T-cell (primary cell): ENCODE data around the gene ENPP1. TPM values are rescaled to one million over a fixed set of nuclear protein-coding genes. Genes with fewer than 3 reads are reported as not detected.
A peak's percentile ranks its signal among the peaks of the same experiment; 100 is the strongest.

ENCODE experiments used
- ATAC-seq, 4 experiments: fragments of 200-7000 bp in 3 of 4; fragments of 150-1000 bp in 1 of 4; cut with Tn5 transposase; replicated peaks in 1 of 4; 1 replicate in 3 of 4; 2 replicates in 1 of 4; pipeline ENCODE4 v1.10.0; 2021; ENCODE audit warnings: moderate library complexity in 3 of 4, mild to moderate bottlenecking in 2 of 4, moderate number of reproducible peaks in 1 of 4
- CTCF ChIA-PET, 2 donors: fragments of 300-600 bp; sonication (Branson Sonifier 250); formaldehyde crosslinking; loops; one replicate each; lab custom pipeline; 2022; ENCODE audit warnings: antibody characterized with exemption in 2 of 2; lab: Charles Lee
- POLR2A ChIA-PET, 2 donors: fragments of 300-600 bp; sonication (Branson Sonifier 250); formaldehyde crosslinking; loops; one replicate each; lab custom pipeline; 2022; ENCODE audit warnings: antibody characterized with exemption in 2 of 2; lab: Charles Lee
- DNase-seq, 35 experiments: peaks; one replicate each; pipeline versions ENCODE4 v3.0.0 to v3.0.0-alpha.2; 2013 to 2023
- H3K27ac ChIP-seq: one replicate; pipeline ENCODE4 v1.5.1; 2013; ENCODE audit warnings: low read length
- H3K27me3 ChIP-seq, 2 experiments: replicated peaks in 1 of 2; 1 replicate in 1 of 2; 2 replicates in 1 of 2; pipeline versions ENCODE4 v1.6.1 to v1.7.0; 2013; ENCODE audit warnings: low read length in 1 of 2, mixed read lengths in 1 of 2; ENCODE audit not compliant: control insufficient read depth in 2 of 2, insufficient read depth in 2 of 2; ENCODE audit errors: extremely low read depth in 1 of 2
- H3K36me3 ChIP-seq, 2 donors: 1 replicate in 1 of 2; 2 replicates in 1 of 2; pipeline versions ENCODE4 v1.6.1 to v1.7.0; 2013; ENCODE audit warnings: low read length in 1 of 2; ENCODE audit not compliant: control insufficient read depth in 2 of 2, insufficient read depth in 1 of 2; ENCODE audit errors: extremely low read depth in 1 of 2
- H3K4me1 ChIP-seq, 2 experiments: 1 replicate in 1 of 2; 2 replicates in 1 of 2; pipeline versions ENCODE4 v1.6.1 to v1.7.0; 2013; ENCODE audit warnings: low read length in 2 of 2, mixed read lengths in 1 of 2; ENCODE audit not compliant: insufficient read depth in 2 of 2, control insufficient read depth in 1 of 2; ENCODE audit errors: extremely low read depth in 1 of 2
- H3K4me3 ChIP-seq, 2 donors: 1 replicate in 1 of 2; 2 replicates in 1 of 2; pipeline versions ENCODE4 v1.5.1 to v1.7.0; 2013; ENCODE audit warnings: mild to moderate bottlenecking in 2 of 2, low read length in 1 of 2, moderate library complexity in 1 of 2; ENCODE audit not compliant: control insufficient read depth in 1 of 2; ENCODE audit errors: extremely low read depth in 1 of 2
- H3K9me3 ChIP-seq: 2 replicates; pipeline ENCODE4 v1.7.0; 2013
- H3K27ac Mint-ChIP-seq, 2 donors: one replicate each; pipeline ENCODE4 v1.8.0; 2020 to 2021; ENCODE audit warnings: mild to moderate bottlenecking in 2 of 2, mixed read lengths in 2 of 2
- H3K27me3 Mint-ChIP-seq, 2 donors: one replicate each; pipeline ENCODE4 v1.8.0; 2021 to 2022; ENCODE audit warnings: mixed read lengths in 2 of 2
- H3K36me3 Mint-ChIP-seq: one replicate; pipeline ENCODE4 v1.8.0; 2021; ENCODE audit warnings: mixed read lengths
- H3K4me1 Mint-ChIP-seq, 3 donors: one replicate each; pipeline ENCODE4 v1.8.0; 2020 to 2022; ENCODE audit warnings: mixed read lengths in 3 of 3, mild to moderate bottlenecking in 1 of 3
- H3K4me3 Mint-ChIP-seq, 3 donors: one replicate each; pipeline ENCODE4 v1.8.0; 2020 to 2022; ENCODE audit warnings: mild to moderate bottlenecking in 3 of 3, mixed read lengths in 3 of 3, moderate library complexity in 3 of 3
- H3K9me3 Mint-ChIP-seq, 3 donors: one replicate each; pipeline ENCODE4 v1.8.0; 2020 to 2022; ENCODE audit warnings: mixed read lengths in 3 of 3
- WGBS: methylation state at CpG from one replicate; pipeline ENCODE4 v1.1.5; 2013; ENCODE audit warnings: missing lambda C conversion rate; ENCODE audit not compliant: insufficient coverage; 5-methylcytosine and 5-hydroxymethylcytosine counted together
- total RNA-seq, 35 experiments: library from RNA in 6 of 35; stranded (reverse) in 6 of 35; fragments of 120-200 nt in 1 of 35; gene quantifications; one replicate each; pipeline versions ENCODE4 v1.2.1 to v1.2.4 and lab custom pipeline; 2013 to 2026

ENPP1 gene
- total RNA-seq (under 1 TPM; 0.15 to 0.47 (median 0.35) TPM), total RNA-seq (lab: John Stamatoyannopoulos, UW) (0.14 to 4.7 (median 0.64) reads per million in 29 experiments)
- 0.35 TPM for total RNA-seq (2013)

DNA sequence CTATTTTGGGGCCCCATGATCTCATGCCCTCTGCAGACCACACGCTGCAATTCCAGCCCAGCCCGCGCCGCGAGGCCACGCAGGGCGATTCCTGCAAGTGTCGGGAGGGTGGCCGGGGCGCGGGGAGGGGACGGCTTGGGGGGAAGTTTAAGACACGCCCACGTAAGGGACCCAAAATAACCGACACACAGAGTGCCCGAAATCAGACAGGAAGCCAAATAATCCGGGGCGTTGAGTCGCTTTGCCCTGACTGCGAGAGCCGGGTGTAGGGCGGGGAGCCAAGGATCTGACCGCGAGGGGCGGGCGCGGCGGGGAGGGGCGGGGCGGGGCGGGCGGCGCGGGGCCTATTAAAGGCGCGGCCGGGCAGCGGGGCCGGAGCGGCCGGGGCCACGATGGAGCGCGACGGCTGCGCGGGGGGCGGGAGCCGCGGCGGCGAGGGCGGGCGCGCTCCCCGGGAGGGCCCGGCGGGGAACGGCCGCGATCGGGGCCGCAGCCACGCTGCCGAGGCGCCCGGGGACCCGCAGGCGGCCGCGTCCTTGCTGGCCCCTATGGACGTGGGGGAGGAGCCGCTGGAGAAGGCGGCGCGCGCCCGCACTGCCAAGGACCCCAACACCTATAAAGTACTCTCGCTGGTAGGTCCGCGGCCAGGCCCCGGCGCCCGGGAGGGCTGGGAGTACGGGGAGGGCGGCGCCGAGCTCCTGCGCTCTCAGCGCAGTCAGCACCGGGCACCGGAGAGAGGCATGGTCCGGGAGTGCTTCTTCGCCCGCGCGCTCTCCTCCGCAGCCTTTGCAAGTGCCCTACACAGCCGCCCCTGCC is at the start of gene ENPP1:
ENPP1 (plus strand) TSS at position 377 of the 816 bp plus-strand sequence; CDS start at position 393, 16 bp downstream.
- 1% methylated on average over 86 of the region's 99 CpGs for WGBS
- Mint-ChIP-seq H3K27ac (peak within 1 kb of the TSS in 1 of 2 donors; percentile 40), H3K9me3 (no peaks in the 10 kb centered on the region), H3K4me3 (peak within 1 kb of the TSS; percentile 82 to 88 (median 88)), H3K27me3 (peaks cover 28 to 36% of the 10 kb centered on the region in 2 donors), H3K36me3 (no peaks in the 10 kb centered on the region), H3K4me1 (peaks cover 14 to 27% (median 24%) of the 10 kb centered on the region in 3 donors)
- Histone ChIP-seq H3K27ac (no peak within 1 kb of the TSS), H3K9me3 (no peaks in the 10 kb centered on the region), H3K27me3 (peaks cover 11 to 30% of the 10 kb centered on the region in 2 experiments), H3K36me3 (no peaks in the 10 kb centered on the region), H3K4me1 (peaks cover 10% of the 10 kb centered on the region in 2 experiments), H3K4me3 (peak within 1 kb of the TSS; percentile 52 to 58)
- peak in 33 of 35 experiments; percentile 4 to 52 (median 16) for DNase-seq
- ATAC-seq, result peak; percentile 68 to 82 (median 76)
- POLR2A ChIA-PET, result interaction anchor here in 1 of 2 donors (0.6 kb wide), 2 partner anchors 36 to 1229 kb away, joined by 3 to 12 read pairs; no protein-coding TSS in a partner anchor
- CTCF ChIA-PET, result interaction anchor here in 1 of 2 donors (1.0 kb wide), 1 partner anchor 41 kb away, joined by 4 read pairs; no protein-coding TSS in a partner anchor

DNA sequence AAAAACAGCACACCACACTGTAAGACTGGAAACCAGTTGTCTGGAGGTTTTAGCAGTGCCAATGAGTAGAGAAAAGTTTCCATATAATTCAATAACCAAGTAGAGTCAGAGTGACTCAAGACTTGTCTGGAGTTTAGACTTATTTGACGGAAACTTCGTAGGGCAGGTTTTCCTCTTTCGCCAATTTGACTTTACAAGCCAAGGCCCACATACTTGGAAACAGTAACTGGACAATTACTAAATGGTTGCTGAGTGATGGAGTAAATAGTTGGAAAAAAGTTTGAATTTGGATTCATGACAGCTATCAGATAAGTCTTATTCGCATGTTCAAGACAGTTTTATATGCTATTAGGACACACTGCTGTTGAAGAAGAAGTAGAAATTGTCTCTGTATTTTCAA is 48.9 kb upstream of the ENPP1 start:
- ChIA-PET POLR2A (no interaction called here), CTCF (no interaction called here)
- Histone ChIP-seq H3K4me3 (no peak overlapping the region), H3K36me3 (no peaks in the 10 kb centered on the region), H3K4me1 (no peaks in the 10 kb centered on the region), H3K9me3 (no peaks in the 10 kb centered on the region), H3K27me3 (peaks cover 0 to 3% of the 10 kb centered on the region in 2 experiments), H3K27ac (no peak overlapping the region)
- no CpG with 5 or more reads among the region's 4 CpGs for WGBS
- Mint-ChIP-seq H3K36me3 (no peaks in the 10 kb centered on the region), H3K9me3 (no peaks in the 10 kb centered on the region), H3K27ac (no peak overlapping the region), H3K4me3 (no peak overlapping the region), H3K27me3 (peaks cover 16 to 27% of the 10 kb centered on the region in 2 donors), H3K4me1 (no peaks in the 10 kb centered on the region)
- DNase-seq, result no peak
- no peak for ATAC-seq

DNA sequence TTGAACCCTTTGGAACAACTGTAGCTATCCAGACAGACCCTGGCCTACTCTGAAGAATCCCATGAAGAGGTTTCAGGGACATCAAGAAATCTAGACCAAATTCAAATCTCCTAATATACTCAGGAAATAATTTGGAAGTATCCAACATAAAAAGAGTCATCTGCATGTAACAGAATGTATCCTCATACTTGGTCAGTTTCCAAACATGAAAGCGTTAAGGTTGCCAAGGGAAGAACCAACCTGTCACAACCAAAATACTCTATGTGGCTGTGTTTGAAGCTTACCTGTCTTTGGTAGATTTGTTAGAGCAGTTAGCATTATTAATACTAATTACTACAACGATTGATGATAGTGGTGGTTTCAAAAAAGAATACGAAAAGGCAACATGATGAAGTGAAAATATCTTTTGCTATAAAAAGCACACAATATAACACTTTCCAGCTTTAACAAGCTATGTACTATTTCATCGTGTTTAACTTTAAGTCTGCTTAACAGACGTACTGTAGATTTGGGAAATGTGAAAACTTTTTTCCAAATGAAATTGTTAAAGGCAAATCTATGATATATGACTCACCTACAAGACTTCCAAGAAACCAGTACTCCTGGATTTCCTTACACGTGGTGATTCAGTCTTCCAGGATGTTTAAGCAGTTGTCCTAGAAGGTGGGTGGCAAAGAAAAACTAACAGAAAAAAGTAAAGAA is 46.6 kb upstream of the ENPP1 start:
- POLR2A ChIA-PET, result no interaction called here
- Histone ChIP-seq H3K27ac (no peak overlapping the region), H3K4me1 (no peaks in the 10 kb centered on the region), H3K27me3 (peaks cover 0 to 3% of the 10 kb centered on the region in 2 experiments), H3K36me3 (no peaks in the 10 kb centered on the region), H3K4me3 (no peak overlapping the region), H3K9me3 (no peaks in the 10 kb centered on the region)
- Mint-ChIP-seq H3K4me1 (no peaks in the 10 kb centered on the region), H3K27ac (no peak overlapping the region), H3K36me3 (no peaks in the 10 kb centered on the region), H3K27me3 (peaks cover 6 to 23% of the 10 kb centered on the region in 2 donors), H3K4me3 (no peak overlapping the region), H3K9me3 (no peaks in the 10 kb centered on the region)
- DNase-seq (no peak), ATAC-seq (no peak)
- CTCF ChIA-PET, result interaction anchor here in 1 of 2 donors (0.5 kb wide), 1 partner anchor 902 kb away, joined by 4 read pairs; no protein-coding TSS in a partner anchor
- WGBS, result no CpG with 5 or more reads among the region's 6 CpGs

DNA sequence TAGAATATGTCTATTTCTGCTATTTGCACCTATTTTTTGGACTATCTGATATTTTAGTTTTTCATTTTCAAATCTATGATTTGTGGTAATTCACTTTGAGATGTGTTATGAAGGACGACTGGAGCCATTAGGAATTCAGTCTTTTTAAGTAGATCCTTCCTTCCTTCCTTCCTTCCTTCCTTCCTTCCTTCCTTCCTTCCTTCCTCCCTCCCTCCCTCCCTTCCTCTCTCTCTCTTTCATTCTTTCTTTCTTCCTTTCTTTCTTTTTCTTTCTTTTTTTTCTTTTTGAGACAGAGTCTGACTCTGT is 46.1 kb upstream of the ENPP1 start:
- DNase-seq, result no peak
- Mint-ChIP-seq H3K4me3 (no peak overlapping the region), H3K27me3 (peaks cover 6 to 21% of the 10 kb centered on the region in 2 donors), H3K36me3 (no peaks in the 10 kb centered on the region), H3K9me3 (no peaks in the 10 kb centered on the region), H3K27ac (no peak overlapping the region), H3K4me1 (no peaks in the 10 kb centered on the region)
- H3K27ac ChIP-seq, result no peak overlapping the region
- WGBS, result no CpG with 5 or more reads among the region's 1 CpG
- CTCF ChIA-PET, result no interaction called here
- no peaks in the 10 kb centered on the region for H3K4me1 ChIP-seq
- H3K27me3 ChIP-seq, result peaks cover 0 to 3% of the 10 kb centered on the region in 2 experiments
- H3K36me3 ChIP-seq, result no peaks in the 10 kb centered on the region
- H3K4me3 ChIP-seq, result no peak overlapping the region
- POLR2A ChIA-PET, result interaction anchor here in 1 of 2 donors (0.6 kb wide), 1 partner anchor 43 kb away, joined by 4 read pairs; no protein-coding TSS in a partner anchor
- no peaks in the 10 kb centered on the region for H3K9me3 ChIP-seq
- no peak for ATAC-seq

DNA sequence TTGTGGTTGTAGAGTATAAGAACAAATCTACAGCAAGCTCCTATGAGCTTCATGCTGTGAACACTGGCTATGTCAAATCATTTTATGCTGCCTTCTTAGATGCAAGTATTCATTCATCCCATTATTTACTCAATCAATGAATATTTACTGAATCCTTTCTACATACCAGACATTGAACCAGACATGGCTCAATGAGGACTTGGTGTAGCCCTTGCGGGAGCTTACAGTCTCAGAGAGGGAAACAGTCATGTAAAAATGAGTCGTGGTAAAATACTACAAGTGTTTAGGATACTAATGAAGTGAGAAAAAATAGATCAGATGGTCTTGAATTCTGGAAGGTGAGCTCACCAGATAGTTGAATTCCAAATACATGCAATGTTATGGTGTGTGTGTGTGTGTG is 44.8 kb upstream of the ENPP1 start:
- DNase-seq (no peak), ATAC-seq (no peak)
- Histone ChIP-seq H3K27ac (no peak overlapping the region), H3K27me3 (peaks cover 0 to 3% of the 10 kb centered on the region in 2 experiments), H3K4me3 (no peak overlapping the region), H3K36me3 (no peaks in the 10 kb centered on the region), H3K9me3 (no peaks in the 10 kb centered on the region), H3K4me1 (no peaks in the 10 kb centered on the region)
- H3K27me3 Mint-ChIP-seq, result peaks cover 0 to 15% of the 10 kb centered on the region in 2 donors
- POLR2A ChIA-PET, result no interaction called here
- WGBS, result 60% methylated on average over 1 of the region's 2 CpGs
- no peaks in the 10 kb centered on the region for H3K4me1 Mint-ChIP-seq
- no peaks in the 10 kb centered on the region for H3K9me3 Mint-ChIP-seq
- no peak overlapping the region for H3K4me3 Mint-ChIP-seq
- CTCF ChIA-PET, result no interaction called here
- H3K36me3 Mint-ChIP-seq, result no peaks in the 10 kb centered on the region
- H3K27ac Mint-ChIP-seq, result no peak overlapping the region

DNA sequence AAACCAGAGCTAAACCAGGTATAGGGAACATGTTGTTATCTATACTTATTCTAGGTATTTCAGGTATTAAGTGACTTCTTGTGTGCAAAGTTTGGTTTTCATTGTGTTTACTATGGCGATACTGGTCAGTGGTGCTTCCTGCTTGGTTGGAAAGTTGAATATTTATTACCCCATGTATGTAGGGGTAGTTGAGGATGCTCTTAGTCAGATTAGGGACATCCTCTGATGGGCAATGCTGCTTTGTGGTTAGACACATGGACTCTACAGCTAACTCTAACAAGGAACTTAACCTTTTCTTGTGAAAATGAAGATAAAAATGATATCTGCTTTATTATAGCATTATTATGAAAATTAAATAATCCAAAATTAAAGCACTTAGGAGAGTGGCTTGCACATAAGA is 44.1 kb upstream of the ENPP1 start:
- ChIA-PET CTCF (no interaction called here), POLR2A (interaction anchor here in 1 of 2 donors (0.6 kb wide), 1 partner anchor 128 kb away, joined by 9 read pairs; no protein-coding TSS in a partner anchor)
- no peaks in the 10 kb centered on the region for H3K36me3 ChIP-seq
- no peaks in the 10 kb centered on the region for H3K4me1 ChIP-seq
- no peak overlapping the region for H3K27ac Mint-ChIP-seq
- no peaks in the 10 kb centered on the region for H3K9me3 ChIP-seq
- H3K4me1 Mint-ChIP-seq, result no peaks in the 10 kb centered on the region
- no peak overlapping the region for H3K27ac ChIP-seq
- H3K4me3 Mint-ChIP-seq, result no peak overlapping the region
- no peak overlapping the region for H3K4me3 ChIP-seq
- H3K36me3 Mint-ChIP-seq, result no peaks in the 10 kb centered on the region
- H3K9me3 Mint-ChIP-seq, result no peaks in the 10 kb centered on the region
- DNase-seq (no peak), ATAC-seq (no peak)
- no CpG with 5 or more reads among the region's 1 CpG for WGBS
- H3K27me3 ChIP-seq, result peaks cover 0 to 5% of the 10 kb centered on the region in 2 experiments
- H3K27me3 Mint-ChIP-seq, result peaks cover 2 to 14% of the 10 kb centered on the region in 2 donors
